SK-N-DZ (cell line): ENCODE data around the gene HPSE. TPM values are rescaled to one million over a fixed set of nuclear protein-coding genes. Genes with fewer than 3 reads are reported as not detected.

ENCODE experiments used
- DNase-seq: peaks from one replicate; pipeline ENCODE4 v3.0.0-alpha.2; 2015; ENCODE audit warnings: low spot score
- polyA plus RNA-seq, 2 experiments: library from polyadenylated mRNA; depleted of rRNA; stranded (reverse); fragments of >200 nt; gene quantifications; 2 replicates each; pipeline ENCODE4 v1.2.3, GENCODE V29; 2014

Gene HPSE
- polyA plus RNA-seq (2014; cell fraction: cytosol; rRNA removed): 0.54 TPM in 1 of 2 replicates, not detected in the other
- 0.09 TPM in 1 of 2 replicates, not detected in the other for polyA plus RNA-seq (2014; cell fraction: nucleus; rRNA removed)

DNA sequence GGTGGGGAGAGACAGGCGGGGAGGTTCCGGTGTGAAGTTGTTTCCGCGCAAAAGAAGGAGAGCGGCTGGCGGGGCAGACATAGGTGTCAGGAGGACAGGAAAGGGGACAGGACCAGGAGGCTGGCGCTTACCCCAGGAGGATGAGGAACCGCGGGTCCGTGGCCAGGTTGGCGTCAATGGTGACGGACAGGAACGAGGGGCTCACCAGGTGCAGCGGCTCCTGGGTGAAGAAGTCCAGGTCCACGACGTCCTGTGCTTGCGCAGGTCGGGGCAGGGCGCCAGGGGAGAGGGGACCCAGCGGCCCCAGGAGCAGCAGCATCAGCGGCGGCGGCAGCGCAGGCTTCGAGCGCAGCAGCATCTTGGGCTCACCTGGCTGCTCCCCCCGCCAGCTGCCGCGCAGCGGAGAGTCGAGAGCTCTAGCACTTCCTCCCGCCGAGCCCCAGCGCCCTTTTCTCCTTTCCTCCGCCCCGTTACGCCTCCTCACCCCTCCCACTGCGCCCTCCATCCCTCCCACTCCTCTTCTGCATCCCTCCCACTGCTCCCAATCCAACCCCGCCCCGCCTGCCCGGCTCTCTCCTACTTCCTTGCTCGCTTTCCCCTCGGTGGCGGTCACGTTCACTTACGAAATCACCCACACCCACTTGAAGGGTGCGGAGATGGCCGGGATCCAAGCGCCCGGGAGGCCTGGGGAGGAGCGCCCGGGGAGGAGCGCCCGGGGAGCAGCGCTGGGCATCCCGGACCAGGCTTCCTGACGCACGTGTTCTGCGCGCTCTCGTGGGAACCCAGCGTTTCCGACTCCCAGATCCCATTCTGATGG lies at the start of gene HPSE:
Gene HPSE (minus strand): TSS at position 424 of the 817 bp plus-strand sequence. CDS start 66 bp downstream, at position 358.
- DNase-seq: peak; percentile 45

DNA sequence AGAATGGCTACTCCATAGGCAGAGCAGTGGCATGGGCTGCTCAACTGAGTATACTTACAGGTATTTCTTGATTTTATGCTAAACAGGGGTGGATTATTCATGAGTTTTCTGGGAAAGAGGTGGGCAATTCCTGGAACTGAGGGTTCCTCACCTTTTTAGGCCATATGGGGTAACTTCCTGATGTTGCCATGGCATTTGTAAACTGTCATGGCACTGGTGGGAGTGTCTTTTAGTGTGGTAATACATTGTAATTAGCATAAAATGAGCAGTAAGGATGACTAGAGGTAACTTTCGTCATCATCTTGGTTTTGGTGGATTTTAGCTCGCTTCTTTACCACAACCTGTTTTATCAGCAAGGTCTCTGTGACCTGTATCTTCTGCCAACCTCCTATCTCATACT lies 48.2 kb upstream of the HPSE start:
- DNase-seq: no peak

DNA sequence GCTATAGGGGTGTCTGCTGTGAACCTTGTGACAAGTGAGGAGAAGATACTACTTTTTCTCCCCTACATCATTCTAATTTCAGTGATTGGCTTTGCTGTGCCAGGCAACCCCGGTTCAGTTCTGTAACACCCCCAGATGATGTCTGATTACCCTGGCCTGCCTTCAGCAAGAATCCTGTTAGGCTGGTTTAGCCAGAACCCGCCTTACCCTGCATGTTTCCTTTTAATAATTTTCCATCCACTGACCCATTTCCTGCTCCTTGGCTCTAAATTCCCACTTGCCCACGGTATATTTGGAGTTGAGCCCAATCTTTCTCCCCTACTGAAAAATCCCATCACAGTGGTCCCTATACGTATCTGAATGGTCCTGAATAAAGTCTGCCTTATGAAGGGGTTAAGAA lies 46.5 kb upstream of the HPSE start:
- no peak for DNase-seq

DNA sequence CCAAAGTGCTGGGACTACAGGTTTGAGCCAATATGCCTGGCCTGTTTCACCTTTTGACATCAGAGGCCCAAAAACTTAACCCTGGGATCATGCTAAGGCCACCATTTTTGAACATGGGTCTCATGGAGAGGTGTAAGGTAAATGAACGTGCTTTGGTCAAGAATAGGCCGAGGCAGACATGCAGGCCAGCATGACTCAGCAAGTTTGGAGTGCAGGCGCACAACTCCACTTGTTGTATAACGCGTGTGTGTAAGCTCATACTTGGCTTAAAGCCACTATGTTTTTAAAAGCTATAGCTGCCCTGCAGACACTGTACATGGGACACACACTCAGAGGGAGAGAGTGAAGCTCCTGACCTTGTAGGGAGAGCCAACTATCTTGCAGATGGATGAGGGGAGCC lies 43.8 kb upstream of the HPSE start:
- DNase-seq: no peak

DNA sequence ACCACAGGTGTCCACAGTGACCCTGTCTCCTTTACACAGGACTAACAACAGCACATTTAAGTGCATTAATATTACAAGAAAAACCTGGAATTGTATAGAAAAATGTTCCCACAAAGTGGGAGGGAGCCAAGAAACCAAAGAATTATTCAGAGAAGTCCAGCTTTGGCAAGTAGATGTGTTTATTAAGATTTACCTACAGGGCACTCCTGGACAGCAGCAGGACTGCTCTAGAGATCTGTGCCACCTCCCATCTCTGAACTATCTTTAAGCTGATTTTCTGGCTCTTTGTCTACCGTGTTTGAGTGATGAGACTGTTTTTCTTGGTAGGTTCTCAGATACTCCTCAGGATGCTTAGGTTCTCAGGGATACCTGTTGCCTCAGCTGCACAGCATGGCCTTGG lies 38.3 kb upstream of the HPSE start:
- no peak for DNase-seq

DNA sequence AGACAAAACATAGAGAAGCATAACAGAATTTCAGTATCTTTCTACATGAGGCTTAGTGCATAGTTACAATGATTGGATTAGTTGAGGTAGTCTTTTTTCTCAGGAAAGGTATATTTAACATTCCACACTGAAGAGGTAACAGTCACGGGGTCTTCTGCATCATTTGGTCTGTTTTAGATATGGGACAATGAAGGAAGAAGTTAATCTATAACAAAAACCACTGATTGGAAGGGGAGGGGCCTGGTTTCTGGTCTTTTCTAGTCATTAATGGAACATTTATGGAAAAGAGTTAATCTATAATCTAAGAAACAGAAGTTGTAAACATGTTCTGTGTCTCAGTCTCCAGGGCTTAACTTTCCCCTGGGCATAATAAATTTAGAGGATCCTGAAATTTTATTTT lies 37.3 kb upstream of the HPSE start:
- no peak for DNase-seq

DNA sequence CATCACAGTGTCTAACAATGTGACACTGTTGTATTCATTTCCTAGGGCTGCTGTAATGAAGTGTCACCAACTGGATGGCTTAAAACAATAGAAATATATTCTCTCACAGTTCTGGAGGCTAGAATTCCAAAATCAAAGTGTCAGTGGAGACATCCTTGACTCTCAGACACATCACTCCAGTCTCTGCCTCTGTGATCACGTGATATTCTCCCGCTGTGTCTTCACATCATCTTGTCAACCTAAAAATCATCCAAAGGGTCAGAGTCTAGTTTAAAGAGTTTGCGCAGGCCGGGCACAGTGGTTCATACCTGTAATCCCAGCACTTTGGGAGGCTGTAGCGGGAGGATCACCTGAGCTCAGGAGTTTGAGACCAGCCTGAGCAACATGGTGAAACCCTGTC lies 36.6 kb upstream of the HPSE start:
- DNase-seq: no peak

DNA sequence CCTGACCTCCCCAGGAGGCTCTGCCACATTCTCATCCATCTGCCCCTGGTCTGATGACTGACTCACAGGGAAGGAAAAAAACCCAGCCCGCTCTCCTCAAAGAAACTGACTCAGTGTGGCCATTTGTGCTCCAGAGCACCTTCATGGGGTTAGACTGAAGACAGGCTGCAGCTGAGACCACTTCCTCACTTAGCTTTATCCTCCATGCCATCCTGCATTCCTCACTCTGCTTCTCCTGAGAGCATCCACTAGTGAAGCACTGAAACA lies 35.9 kb upstream of the HPSE start:
- DNase-seq: no peak

DNA sequence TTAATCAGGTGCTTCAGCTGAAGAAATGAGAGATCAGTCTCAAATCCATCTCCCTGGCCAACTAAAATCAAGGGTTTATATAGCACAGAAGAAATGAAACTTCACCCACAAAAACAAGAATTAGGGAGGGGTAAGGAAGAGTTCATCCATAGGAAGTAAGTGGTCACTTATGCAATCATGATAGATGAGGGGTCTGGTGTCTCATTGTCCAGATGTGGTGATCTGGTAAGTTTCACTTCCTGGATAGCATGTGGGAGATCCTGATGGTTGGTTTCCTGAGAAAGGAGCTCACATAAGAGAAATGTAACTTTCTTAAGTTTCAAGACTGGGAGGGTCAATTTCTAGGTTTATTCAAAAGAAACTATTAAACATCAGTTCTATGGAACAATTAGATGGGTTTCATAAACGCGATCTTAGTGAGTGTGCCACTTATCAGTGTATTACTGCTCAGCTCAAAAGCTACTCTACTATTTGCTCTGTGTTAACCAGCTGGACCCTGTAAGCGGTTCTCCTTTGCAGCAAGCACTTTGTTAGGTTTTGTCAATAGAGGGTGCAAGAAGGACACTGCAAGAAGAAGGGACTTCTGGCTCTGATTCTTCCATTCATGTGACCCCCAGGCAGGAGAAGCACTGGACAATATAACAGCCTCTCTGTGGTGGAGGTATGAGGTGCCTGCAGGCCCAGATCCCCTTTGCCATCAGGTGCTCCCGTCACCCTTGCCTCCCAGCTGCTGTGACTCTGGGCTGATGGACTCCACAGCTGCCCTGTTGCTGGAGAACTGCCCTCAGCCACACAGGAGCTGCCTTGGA lies 35.4 kb upstream of the HPSE start:
- no peak for DNase-seq

DNA sequence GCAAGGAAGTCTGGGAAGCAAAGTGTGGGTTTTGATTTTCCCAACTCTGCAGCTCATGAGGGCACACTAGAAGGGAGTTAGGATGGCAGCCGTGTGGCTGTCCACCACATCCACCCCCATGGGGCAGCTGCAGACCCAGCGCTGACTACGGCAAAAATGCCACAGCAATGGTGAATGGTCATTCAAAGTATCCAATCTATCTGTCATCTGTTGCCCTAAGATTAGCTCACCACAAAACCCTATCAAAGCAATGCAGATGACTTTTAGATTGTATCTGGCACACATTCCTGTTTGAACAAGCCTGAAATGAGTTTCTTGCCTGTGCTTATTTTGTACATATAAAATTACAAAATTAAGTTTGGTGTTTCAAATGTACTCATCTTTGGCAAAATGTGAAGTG lies 29.7 kb upstream of the HPSE start:
- no peak for DNase-seq

DNA sequence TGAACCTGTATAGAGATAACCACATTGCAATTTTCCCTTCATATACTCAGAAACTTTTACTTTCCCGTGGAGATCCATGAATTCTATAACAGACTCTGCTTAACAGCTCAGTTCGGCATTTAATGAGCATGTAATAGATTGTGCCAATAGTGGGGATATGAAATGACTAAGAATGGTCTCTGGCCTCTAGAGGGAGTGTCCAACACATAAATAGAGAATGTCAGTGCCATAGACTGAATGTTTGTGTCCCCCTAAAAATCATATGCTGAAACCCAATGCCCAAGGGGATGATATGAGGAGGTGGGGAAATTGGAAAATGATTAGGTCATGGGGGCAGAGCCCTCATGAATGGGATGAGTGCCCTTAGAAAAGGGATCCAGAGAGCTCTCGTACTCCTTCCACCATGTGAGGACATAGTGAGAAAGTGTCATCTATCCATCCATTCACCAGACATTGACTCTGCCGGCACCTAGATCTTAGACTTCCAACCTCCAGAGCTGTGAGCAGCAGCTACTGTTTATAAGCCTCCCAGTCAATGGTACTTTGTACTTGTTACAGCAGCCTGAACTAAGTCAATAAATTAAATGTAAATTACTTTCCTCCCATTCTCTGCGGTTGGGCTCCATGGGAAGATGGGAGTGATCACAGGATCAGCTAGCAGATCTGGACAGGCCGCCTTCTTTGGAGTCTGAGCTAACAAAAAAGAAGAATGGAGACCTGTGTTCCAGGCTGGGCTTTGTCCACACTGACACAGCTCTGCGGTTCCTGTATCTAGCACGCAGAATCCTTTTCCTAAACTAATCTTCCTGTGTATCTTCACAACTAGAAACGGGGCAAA lies 28.1 kb upstream of the HPSE start:
- no peak for DNase-seq

DNA sequence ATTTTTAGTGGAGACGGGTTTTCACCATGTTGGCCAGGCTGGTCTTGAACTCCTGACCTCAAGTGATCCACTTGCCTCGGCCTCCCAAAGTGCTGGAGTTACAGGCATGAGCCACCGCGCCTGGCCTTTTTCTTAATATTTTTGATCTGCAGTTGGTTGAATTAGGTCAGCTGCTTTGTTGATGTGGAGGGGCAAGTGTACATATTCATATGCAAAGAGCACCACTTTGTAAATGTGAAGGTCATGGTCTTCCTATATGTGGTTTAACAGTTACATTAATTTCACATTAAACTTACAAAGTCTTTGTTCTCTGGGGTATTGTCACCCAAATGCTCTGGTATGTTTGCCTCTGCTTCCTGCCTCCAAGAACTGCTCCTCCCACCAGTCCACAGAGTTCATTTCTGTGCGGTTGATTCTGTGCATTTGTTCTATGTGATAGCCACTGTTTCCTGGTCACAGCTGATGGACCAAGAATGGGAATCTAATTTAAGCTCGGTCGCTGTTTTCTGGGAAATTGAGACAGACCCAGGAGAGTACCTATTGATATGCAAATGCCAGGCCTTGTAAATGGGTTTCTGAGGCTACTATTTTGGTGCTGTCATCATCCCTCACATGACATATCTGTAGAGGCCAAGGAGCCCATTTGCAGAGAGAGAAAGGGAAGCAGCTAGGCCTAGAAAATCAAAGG lies 26.9 kb upstream of the HPSE start:
- DNase-seq: no peak

DNA sequence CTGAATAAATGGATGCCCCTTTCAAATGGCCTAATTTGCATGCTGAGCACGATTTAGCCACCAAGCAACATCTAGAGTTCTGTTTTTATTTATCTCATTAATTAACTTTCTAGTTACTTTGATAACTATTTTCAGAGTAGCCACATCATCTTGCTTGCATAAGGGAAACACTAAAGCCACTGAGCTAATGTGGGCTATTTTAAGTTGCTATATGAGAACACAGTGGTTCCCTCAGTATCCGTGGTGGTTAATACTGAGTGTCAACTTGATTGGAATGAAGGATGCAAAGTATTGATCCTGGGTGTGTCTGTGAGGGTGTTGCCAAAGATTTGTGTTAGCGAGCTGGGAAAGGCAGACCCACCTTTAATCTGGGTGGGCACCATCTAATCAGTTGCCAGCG lies 25.4 kb upstream of the HPSE start:
- DNase-seq: no peak

DNA sequence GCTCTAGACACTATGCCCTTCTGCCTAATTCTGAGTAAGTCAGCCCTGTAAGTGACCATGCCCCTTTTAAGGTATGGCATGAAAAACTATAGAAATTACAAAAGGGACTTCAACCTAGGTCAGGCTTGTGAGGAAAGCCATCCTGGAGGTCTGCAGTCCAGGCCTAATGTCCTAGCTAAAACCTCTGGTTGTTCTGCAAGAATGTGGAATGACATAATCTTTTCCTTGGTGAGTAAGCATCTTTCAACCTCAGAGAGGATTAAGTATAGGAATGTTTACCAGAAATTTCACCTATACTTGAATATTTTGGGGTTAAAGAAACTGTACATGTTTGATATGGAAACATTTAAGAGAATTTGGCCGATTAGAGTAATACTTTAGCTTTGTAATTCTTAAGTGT lies 23.8 kb upstream of the HPSE start:
- no peak for DNase-seq

DNA sequence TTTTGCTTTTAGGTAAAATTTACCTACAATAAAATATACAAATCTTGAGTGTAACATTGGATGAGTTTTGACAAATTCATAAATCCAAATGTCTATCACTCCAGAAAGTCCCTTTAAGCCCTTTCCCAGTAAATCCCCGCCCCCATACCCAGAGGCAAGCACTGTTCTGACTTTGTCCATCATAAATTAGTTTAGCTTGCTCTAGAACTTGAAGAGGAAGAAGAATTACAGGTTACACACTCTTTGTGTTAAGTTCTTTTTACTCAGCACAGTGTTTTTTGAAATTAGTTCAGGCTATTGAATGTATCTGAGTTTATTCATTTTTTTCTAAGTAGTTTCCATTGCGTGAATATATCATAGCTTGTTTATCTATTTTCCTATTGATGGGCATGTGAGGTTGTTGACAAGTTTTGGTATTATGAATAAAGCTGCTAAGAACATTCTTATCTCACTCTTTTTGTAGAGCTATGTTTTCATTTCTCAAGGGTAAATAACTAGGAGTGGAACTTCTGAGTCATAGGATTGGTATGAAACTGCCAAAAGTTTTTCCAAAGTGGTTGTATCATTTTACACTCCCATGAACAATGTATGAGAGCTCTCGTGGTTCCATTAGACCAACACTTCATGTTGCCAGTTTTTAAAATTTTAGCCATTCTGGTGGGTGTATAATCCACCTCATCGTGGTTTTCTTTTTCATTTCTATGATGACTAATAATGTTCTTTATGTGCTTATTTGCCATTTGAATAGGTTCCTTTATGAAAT lies 22.4 kb upstream of the HPSE start:
- DNase-seq: no peak

DNA sequence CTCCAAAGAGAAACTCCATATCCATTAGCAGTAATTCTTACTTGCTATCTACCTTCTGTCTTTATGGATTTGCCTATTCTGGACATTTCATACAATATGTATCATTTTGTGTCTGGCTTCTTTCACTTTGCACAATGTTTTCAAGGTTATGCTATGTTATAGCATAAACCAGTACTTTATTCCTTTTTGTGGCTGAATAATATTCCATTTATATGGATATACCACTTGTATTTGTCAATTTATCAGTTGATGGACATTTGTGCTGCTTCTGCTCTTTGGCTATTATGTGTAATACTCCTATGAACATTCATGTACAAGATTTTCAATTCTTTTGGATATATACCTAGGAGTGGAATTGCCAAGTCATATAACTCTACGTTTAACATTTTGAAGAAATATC lies 18.9 kb upstream of the HPSE start:
- no peak for DNase-seq

DNA sequence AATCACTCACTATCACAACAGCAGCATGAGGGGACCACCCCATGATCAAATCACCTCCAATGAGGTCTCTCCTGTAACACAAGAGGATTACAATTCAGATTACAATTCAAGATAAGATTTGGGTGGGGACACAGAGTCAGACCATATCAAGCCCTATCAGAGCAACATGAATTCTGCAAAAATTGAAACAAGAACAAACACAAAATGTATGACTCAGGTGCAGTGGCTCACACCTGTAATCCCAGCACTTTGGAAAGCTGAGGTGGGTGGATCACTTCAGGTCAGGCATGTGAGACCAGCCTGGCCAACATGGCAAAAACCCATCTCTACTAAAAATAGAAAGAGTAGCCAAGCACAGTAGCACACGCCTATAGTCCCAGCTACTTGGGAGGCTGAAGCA lies 13.4 kb upstream of the HPSE start:
- DNase-seq: no peak

DNA sequence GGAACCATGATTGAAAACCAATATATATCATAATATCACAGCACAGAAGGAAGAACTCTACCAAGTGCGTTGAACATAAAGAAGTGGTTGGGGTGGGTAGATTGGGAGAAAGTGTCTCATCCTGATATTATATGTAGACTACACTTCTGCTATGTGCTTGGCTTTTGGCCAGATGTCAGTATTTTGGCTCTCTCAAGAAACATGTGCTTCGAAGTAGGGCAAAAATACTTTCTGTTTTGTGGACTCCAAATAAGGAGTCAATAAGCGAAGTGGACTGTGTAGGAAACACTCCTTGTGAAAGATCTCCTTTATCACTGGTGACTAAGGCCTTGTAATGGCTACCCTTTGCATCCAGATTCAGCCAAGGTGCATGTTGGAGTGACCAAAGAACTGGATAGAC lies 7.8 kb upstream of the HPSE start:
- no peak for DNase-seq

DNA sequence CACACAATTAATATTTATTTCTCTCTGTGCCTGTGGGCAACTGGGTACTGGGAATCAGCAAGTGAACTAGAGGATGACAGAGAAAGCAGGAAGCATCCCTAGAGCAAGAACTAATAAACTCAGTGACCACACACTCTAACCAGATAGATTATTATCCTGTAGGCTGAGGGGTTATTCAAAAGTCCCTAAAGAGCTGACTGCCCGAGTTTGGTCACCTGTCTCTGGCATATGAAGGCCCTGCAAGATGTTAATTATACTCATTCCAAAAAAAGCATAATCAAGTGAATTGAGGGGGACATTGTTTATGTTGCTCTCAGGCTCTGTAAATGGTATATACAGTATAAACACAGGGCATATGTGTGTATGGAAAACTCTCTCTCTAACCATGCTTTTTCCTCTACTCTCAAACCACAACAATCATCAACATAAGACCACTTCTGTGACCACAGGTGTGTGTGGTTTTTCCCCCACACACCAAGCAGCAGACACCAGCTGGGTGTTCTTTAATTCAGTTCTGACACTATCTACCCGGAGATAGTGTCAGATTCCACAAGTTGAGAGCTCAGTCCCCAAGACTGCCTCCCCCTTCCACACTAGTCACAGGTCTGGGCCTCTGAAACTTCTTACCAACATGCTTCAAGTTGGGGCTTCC lies 6.2 kb upstream of the HPSE start:
- DNase-seq: no peak

DNA sequence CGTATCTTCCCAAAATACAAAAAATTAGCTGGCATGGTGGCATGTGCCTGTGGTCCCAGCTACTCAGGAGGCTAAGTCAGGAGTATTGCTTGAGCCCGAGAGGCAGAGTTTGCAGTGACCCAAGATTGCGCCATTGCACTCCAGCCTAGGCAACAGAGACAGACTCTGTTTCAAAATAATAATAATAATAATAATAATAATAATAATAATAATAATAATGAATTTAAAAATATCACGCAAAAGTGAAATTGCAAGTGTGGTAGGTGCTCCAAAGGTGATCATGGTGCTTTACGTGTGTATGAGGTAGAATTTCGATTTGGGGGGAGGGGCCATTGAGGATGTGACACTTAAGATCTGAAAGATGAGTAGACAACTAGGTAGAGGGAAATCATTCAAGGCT lies 4.9 kb upstream of the HPSE start:
- no peak for DNase-seq
